NCI-H82 treated with DMSO at 0.1 percent for 48 hours (cell line): Measurements from ENCODE around the gene IL2RA.

ENCODE experiments used
- DNase-seq: peaks from one replicate; lab custom pipeline; 2025; ENCODE audit not compliant: unreplicated experiment; lab: John Stamatoyannopoulos, UW

The IL2RA gene

GRCh38 chr10:5989756-5990155 is 72.4 kb downstream of the IL2RA start:
- DNase-seq = no peak

GRCh38 chr10:5988336-5988920 is 73.7 kb downstream of the IL2RA start:
- DNase-seq = no peak

GRCh38 chr10:5987747-5988146 is 74.4 kb downstream of the IL2RA start:
- DNase-seq = no peak

GRCh38 chr10:5985029-5985428 is 77.1 kb downstream of the IL2RA start:
- no peak for DNase-seq

- no peak for DNase-seq
These were observed 78.4 kb downstream of the IL2RA start for GRCh38 chr10:5983774-5984173.

GRCh38 chr10:5981529-5981928 is 80.6 kb downstream of the IL2RA start:
- DNase-seq = no peak

- no peak for DNase-seq
These were observed 84.0 kb downstream of the IL2RA start for GRCh38 chr10:5978230-5978489.

GRCh38 chr10:5977471-5978229 is 84.5 kb downstream of the IL2RA start, which contains the start of gene IL15RA:
TSS of gene IL15RA (minus strand) at chr10:5977543. CDS start at chr10:5977492, 51 bp downstream.
- no peak for DNase-seq

- DNase-seq = no peak
These were observed 85.4 kb downstream of the IL2RA start for GRCh38 chr10:5976512-5977470.

- no peak for DNase-seq
These were observed 86.3 kb downstream of the IL2RA start for GRCh38 chr10:5975641-5976473.

GRCh38 chr10:5973069-5973468 is 89.1 kb downstream of the IL2RA start:
- no peak for DNase-seq

GRCh38 chr10:5971886-5972285 is 90.3 kb downstream of the IL2RA start:
- DNase-seq = no peak

- no peak for DNase-seq
These were observed 90.8 kb downstream of the IL2RA start for GRCh38 chr10:5971315-5971832.

GRCh38 chr10:5970527-5970926 is 91.6 kb downstream of the IL2RA start:
- no peak for DNase-seq

- DNase-seq = no peak
These were observed 92.1 kb downstream of the IL2RA start for GRCh38 chr10:5970066-5970465.

GRCh38 chr10:5968681-5969453 is 93.3 kb downstream of the IL2RA start:
- no peak for DNase-seq

- DNase-seq = no peak
These were observed 94.0 kb downstream of the IL2RA start for GRCh38 chr10:5968037-5968680.

- no peak for DNase-seq
These were observed 96.9 kb downstream of the IL2RA start for GRCh38 chr10:5965266-5965665.

- no peak for DNase-seq
These were observed 97.4 kb downstream of the IL2RA start for GRCh38 chr10:5964736-5965135.
